Peyer's patch (tissue), 4 donors: ENCODE measurements around the gene TRIM24.

Experiments
- POLR2A ChIP-seq, 2 donors: fragments of 450-650 bp; IDR thresholded peaks; one replicate each; pipeline ENCODE4 v1.5.1; 2017; ENCODE audit warnings: antibody characterized with exemption in 2 of 2, mild to moderate bottlenecking in 2 of 2, moderate library complexity in 2 of 2
- TF ChIP-seq, protein P1 (sequence below), 6 experiments: fragments of 450-650 bp in 4 of 6; fragments of 200-600 bp in 2 of 6; sonication (generic) in 1 of 6; IDR thresholded peaks; one replicate each; pipeline ENCODE4 v1.5.1; 2017 to 2019; ENCODE audit warnings: antibody characterized with exemption in 6 of 6, mild to moderate bottlenecking in 3 of 6, moderate library complexity in 1 of 6

DNA sequence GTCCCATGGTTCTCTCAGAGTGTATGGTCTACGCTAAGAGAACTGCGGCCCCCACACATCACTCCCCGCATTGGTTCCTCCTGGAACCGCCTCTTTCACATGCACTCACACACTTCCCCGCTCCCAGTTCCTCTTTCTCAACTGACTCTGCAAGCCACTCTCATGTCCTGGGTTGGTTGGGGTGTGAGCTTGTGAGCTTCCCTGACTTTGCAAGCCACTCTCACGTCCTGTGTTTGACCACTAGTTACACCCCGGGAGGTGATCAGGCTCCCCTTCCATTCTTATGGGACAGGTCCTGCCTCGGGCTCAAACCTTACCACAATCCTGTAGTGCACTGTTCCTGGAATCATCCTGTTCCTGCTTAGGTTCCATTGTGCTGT lies 105.0 kb downstream of the TRIM24 start:
- no peak for TF ChIP-seq POLR2A (IDR thresholded peaks at IDR 0.05)
- TF ChIP-seq, protein P1, sequence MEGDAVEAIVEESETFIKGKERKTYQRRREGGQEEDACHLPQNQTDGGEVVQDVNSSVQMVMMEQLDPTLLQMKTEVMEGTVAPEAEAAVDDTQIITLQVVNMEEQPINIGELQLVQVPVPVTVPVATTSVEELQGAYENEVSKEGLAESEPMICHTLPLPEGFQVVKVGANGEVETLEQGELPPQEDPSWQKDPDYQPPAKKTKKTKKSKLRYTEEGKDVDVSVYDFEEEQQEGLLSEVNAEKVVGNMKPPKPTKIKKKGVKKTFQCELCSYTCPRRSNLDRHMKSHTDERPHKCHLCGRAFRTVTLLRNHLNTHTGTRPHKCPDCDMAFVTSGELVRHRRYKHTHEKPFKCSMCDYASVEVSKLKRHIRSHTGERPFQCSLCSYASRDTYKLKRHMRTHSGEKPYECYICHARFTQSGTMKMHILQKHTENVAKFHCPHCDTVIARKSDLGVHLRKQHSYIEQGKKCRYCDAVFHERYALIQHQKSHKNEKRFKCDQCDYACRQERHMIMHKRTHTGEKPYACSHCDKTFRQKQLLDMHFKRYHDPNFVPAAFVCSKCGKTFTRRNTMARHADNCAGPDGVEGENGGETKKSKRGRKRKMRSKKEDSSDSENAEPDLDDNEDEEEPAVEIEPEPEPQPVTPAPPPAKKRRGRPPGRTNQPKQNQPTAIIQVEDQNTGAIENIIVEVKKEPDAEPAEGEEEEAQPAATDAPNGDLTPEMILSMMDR (IDR thresholded peaks at IDR 0.05): no peak
